OCI-LY7 (cell line): ENCODE results near the gene ACER2.

Experiments used
- EZH2phosphoT487 ChIP-seq: fragments of 200-600 bp; sonication (generic); IDR thresholded peaks from 2 replicates; pipeline ENCODE4 v1.6.1; 2018; ENCODE audit warnings: low read depth, borderline replicate concordance, mild to moderate bottlenecking, mixed run types, antibody characterized with exemption, low read length, moderate library complexity, mixed read lengths
- TF ChIP-seq, protein P1 (sequence below): fragments of 200-600 bp; sonication (generic); conservative IDR thresholded peaks from 2 replicates; pipeline ENCODE4 v1.5.1; 2014; ENCODE audit warnings: mild to moderate bottlenecking, antibody characterized with exemption, low read length, moderate library complexity, mixed read lengths

DNA sequence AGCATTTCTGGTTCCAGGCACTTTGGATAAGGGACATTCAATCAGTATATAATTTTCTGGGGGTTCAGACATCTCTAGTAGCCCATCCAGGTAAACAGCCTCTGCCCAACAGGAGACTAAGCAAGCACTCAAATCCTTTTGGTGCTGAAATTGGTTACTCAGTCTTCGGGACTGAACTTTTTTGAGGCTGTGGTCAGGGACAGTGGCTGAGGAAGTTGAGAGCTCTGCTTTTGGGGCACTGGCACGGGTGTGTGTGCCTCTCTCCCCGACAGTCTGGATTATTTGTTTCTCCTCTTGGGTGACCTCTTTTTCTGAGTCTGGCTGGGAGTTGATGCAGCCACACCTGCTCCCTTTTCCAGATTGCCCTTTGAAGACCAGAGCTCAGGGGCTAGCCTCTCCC lies 47.6 kb downstream of the ACER2 start:
- TF ChIP-seq, protein P1, sequence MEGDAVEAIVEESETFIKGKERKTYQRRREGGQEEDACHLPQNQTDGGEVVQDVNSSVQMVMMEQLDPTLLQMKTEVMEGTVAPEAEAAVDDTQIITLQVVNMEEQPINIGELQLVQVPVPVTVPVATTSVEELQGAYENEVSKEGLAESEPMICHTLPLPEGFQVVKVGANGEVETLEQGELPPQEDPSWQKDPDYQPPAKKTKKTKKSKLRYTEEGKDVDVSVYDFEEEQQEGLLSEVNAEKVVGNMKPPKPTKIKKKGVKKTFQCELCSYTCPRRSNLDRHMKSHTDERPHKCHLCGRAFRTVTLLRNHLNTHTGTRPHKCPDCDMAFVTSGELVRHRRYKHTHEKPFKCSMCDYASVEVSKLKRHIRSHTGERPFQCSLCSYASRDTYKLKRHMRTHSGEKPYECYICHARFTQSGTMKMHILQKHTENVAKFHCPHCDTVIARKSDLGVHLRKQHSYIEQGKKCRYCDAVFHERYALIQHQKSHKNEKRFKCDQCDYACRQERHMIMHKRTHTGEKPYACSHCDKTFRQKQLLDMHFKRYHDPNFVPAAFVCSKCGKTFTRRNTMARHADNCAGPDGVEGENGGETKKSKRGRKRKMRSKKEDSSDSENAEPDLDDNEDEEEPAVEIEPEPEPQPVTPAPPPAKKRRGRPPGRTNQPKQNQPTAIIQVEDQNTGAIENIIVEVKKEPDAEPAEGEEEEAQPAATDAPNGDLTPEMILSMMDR, result no peak
- TF ChIP-seq EZH2phosphoT487, result no peak
